NCI-H2196 treated with DMSO at 0.1 percent for 48 hours (cell line): Measurements from ENCODE around the gene FRS2.
A peak's percentile ranks its signal among the peaks of the same experiment; 100 is the strongest.

Experiments used
- DNase-seq: peaks from one replicate; lab custom pipeline; 2025; ENCODE audit not compliant: unreplicated experiment; lab: John Stamatoyannopoulos, UW

Gene FRS2

DNA sequence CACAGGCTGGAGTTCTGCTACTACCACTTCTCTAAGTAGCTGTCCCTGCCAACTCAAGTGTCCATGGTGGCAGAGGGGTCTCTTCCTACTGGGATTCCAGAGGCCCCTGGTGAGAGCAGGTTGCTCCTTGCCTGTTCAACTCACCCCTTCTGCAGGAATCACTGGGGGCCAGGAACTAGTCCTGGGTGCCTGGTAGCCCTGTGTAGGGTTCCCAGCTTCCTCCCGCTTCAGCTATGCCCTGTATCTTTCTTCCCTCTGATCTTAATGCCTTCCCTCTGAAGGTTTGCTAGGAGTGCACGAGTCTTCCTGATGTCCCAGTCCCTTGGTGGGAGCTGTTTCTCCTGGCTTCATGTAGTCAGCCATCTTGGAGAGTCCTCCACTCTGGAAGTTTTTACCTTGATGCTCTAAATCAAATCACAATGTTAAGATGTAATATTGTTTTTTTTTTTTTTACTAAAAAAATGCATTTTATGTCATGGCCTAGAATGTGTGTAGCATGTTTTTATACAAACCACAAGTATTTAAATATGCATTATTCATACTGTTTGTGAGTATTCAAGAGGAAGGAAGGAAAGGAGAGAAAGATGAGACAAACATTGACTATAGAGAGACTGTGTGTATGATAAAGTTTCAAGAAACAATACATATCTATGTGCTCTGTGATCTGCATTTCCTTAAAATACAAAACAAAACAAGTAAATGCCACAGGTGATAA, 54.7 kb downstream of the FRS2 start:
- no peak for DNase-seq

DNA sequence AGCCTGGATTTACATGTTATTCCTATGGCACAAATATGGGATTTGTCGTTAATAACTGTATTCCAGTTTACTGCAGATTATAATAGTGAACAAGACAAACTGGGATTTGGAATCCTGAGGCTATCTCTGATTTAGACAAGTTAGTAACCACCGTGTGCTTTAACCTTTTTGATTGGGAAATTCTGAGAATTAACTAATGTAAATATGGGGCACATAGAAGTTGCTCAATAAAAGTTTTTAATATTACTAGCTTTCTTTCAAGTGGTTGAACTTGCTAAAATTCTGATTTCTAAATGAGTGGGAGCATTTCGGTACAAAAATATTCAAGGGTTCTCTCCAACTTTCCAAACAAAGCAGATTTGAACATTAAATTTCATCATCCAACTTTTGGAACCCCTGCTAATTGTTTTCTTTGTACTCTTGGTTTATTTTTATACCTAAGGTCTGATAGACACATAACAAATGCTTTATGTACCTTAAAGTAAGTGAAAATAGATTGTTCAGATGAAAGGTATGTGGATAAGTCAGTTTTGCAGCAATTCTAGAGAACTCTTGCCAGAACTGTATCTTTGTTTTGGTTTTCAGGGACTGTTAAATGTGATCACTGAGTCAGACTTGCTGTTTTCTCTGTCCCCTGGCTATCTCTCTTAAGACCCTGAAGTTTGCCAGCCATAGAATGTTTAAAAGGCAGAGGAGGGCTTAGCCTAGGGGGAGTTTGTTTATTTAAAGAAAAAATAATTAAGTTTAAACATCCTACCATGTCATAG, 57.5 kb downstream of the FRS2 start:
- no peak for DNase-seq

- DNase-seq, result no peak
Measured at GRCh38 chr12:69529021-69529420, 58.8 kb downstream of the FRS2 start.

DNA sequence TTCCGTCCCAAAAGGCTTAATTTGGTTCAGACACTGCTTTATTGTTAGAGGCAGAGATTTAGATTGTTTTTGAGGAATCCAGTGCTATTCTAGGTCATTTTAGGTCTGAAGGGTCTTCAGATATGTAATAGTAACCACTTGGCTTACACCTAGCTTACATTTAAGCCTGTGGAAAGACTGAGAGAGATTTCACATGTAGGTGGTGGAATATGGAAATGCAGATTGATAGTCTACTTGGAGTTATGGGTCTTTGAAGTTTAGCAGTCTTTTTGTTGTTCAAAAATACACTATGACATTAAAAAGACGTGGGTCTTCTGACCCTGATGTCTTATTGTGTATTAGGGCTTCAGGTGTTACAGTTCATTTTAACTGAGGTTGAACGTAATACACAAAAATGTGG, 63.7 kb downstream of the FRS2 start:
- DNase-seq, result no peak

- DNase-seq, result peak; percentile 90
Measured at GRCh38 chr12:69534389-69534822, 64.2 kb downstream of the FRS2 start.

GRCh38 chr12:69540987-69541386, 70.8 kb downstream of the FRS2 start:
- DNase-seq, result no peak

- no peak for DNase-seq
Measured at GRCh38 chr12:69544087-69544486, 73.9 kb downstream of the FRS2 start.

DNA sequence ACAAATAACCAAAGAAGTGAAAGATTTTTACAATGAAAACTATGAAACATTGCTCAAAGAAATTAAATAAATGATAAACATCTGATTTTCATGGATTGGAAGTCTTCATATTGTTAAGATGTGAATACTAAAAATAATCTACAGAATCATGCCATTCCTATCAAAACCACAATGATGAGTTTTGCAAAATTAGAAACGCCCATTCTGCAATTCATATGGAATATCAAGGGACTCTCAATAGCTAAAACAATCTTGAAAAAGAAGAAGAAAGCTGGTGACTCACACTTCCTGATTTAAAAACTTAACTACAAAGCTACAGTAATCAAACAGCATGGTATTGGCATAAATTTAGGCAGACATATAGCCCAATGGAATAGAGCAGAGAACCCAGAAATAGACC, 74.9 kb downstream of the FRS2 start:
- DNase-seq, result no peak

DNA sequence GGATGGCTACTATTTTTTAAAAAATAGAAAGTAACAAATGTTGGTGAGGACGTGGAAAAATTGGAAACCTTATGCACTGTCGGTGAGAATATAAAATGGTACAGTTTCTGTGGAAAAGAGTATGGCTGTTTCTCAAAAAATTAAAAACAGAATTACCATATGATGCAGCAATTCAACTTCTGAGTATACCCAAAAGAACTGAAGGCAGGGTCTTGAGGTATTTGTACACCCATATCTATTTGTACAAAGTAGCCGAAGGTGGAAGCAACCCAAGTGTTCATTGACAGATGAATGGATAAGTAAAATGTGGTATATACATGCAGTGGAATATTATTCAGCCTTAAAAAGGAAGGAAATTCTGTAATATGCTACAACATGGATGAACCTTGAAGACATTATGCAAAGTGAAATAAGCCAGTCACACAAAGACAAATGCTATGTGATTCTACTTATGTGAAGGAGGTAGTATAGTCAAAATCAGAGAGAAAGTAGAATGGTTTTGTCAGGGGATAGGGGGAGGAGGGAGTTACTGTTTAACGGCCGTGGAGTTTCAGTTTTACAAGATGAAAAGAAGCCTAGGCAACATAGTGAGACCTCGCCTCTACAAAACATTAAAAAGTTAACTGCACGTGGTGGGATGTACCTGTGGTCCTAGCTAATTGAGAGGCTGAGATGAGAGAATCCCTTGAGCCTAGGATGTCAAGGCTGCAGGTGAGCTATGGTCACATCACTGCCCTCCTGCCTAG, 76.7 kb downstream of the FRS2 start:
- DNase-seq, result no peak

- DNase-seq, result no peak
Measured at GRCh38 chr12:69548687-69549086, 78.5 kb downstream of the FRS2 start.

DNA sequence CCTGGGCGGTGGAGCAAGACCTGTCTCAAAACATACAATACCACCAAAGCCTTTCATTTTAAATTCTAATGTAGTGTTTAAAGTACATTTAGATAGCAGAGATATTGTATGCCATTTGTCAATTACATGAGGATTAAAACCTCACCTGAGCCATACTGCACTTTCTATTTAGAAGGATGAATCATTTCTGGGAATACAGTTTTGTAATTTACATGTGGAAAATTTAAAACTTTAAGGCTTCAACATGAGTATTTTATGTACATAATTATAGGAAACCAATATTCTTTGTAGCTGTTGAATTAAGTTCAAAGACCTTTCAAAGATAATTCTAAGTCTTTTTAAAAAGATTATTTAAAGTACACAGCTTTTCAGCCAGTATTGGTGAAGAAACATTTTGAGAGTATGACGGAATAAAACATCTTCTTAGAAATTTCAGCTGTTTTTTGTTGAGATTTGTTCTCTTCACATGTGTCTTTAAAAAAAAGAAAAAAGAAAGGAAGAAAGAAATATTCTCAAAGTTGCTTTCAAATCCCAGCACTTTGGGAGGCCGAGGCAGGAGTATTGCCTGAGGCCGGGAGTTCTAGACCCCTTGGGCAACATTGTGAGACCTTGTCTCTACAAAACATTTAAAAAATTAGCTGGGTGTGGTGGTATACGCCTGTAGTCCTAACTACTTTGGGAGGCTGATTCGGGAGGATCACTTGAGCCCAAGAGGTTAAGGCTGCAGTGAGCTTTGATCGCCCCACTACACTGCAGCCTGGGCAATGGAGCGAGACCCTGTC, 80.6 kb downstream of the FRS2 start:
- DNase-seq, result no peak

DNA sequence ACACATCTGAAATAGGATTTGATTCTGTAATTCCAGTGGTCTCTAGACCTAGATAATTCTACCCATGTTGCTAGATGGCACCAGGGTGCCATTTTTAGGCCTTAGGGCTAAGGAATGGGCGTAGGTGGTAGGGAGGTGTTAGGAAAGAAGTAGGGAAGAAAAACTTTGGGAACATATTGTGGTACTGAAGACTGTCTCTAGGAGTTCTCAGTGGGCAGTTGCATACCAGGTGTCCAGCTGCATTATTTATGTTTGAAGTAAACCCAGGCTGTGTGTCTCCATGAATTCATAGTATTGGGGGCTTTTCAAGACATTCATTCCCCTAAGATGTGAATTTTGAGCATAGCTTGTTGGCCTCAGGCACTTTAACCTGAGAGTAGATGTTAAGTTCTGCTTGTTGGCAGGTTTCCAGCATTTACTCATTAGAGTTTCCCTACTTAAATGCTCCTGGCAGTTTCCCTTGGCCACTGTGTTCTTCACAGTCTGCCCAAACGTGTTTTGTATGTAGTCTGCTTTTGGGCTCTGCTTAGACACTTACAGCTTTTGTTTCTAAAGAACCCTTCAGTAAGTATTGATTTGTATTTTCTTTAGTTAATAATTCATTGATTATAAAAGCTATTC, 83.5 kb downstream of the FRS2 start:
- DNase-seq, result peak; percentile 23

DNA sequence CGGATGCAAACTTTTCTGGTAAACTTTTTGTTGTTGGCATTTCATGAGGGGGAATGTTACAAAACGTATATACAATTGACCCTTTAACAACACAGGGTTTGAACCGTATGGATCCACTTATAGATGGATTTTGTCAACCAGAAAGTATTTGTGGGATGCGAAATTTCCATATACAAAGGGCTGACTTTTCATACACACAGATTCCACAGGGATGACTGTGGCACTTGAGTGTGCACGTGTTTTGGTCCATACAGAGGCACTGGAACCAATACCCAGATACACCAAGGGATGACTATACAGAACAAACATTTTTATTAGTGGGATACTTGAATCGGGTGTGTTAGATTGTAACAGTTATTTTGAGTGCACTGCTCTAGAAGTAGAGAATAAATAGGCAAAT, 85.3 kb downstream of the FRS2 start:
- DNase-seq, result no peak

- DNase-seq, result no peak
Measured at GRCh38 chr12:69556383-69556782, 86.2 kb downstream of the FRS2 start.

GRCh38 chr12:69563166-69563762, 93.1 kb downstream of the FRS2 start:
- DNase-seq, result no peak

GRCh38 chr12:69566603-69567002, 96.4 kb downstream of the FRS2 start:
- DNase-seq, result no peak

DNA sequence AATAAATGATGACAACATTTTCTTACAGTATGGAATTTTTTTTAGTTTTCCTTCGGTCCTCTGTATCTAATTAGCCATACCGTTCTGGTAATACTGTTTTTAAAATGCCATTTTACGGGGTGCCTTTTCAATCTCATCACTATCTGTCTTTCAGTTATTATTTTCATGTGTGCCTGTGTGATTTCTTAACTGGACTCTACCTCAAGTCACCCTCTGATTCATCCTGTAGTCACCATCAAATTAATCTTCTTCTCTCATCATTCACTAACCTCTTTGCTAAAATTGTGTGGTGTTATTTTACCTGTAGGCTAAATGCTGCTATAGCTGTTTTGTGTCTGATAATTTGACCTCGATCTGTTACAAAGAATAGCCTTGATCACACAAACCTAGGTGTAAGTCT, 99.0 kb downstream of the FRS2 start:
- DNase-seq, result no peak

- DNase-seq, result no peak
Measured at GRCh38 chr12:69570000-69570516, 99.9 kb downstream of the FRS2 start.

- peak; percentile 66 for DNase-seq
Measured at GRCh38 chr12:69570545-69571399, 100.6 kb downstream of the FRS2 start.
